DMS79 treated with DMSO at 0.1 percent for 48 hours (cell line): ENCODE results near the gene FOLR1.
A peak's percentile ranks its signal among the peaks of the same experiment; 100 is the strongest.

Experiments
- DNase-seq: peaks from one replicate; lab custom pipeline; 2025; lab: John Stamatoyannopoulos, UW

FOLR1 gene

GRCh38 chr11:72223615-72224563 lies 31.9 kb downstream of the FOLR1 start:
- peak; percentile 61 for DNase-seq

- DNase-seq = peak; percentile 28
Observed at GRCh38 chr11:72224564-72225410, 32.8 kb downstream of the FOLR1 start, which contains the start of gene INPPL1. Gene INPPL1 (plus strand): TSS chr11:72224767. CDS start chr11:72224985, 218 bp downstream.

GRCh38 chr11:72225411-72225951 lies 33.5 kb downstream of the FOLR1 start:
- DNase-seq = peak; percentile 20

GRCh38 chr11:72226701-72227100 lies 34.8 kb downstream of the FOLR1 start:
- DNase-seq = no peak

- DNase-seq = peak; percentile 93
Observed at GRCh38 chr11:72227316-72228228, 35.6 kb downstream of the FOLR1 start.

GRCh38 chr11:72228229-72228843 lies 36.4 kb downstream of the FOLR1 start:
- DNase-seq = no peak

- DNase-seq = no peak
Observed at GRCh38 chr11:72228844-72229231, 36.9 kb downstream of the FOLR1 start.

GRCh38 chr11:72229336-72229924 lies 37.5 kb downstream of the FOLR1 start:
- DNase-seq = no peak

GRCh38 chr11:72229925-72230763 lies 38.2 kb downstream of the FOLR1 start:
- DNase-seq = no peak

- DNase-seq = no peak
Observed at GRCh38 chr11:72230764-72231365, 38.9 kb downstream of the FOLR1 start.

GRCh38 chr11:72231396-72232259 lies 39.7 kb downstream of the FOLR1 start:
- no peak for DNase-seq

GRCh38 chr11:72232260-72233055 lies 40.5 kb downstream of the FOLR1 start:
- no peak for DNase-seq

- no peak for DNase-seq
Observed at GRCh38 chr11:72233056-72233772, 41.3 kb downstream of the FOLR1 start.

- no peak for DNase-seq
Observed at GRCh38 chr11:72233773-72234513, 42.0 kb downstream of the FOLR1 start.

GRCh38 chr11:72234514-72234830 lies 42.5 kb downstream of the FOLR1 start:
- no peak for DNase-seq

GRCh38 chr11:72234920-72235319 lies 43.0 kb downstream of the FOLR1 start:
- DNase-seq = no peak
